A549 (cell line): ENCODE data around the gene ASPSCR1. TPM values are rescaled to one million over a fixed set of nuclear protein-coding genes. Genes with fewer than 3 reads are reported as not detected.

Source experiments
- ATAC-seq, 2 experiments: fragments of 200-7000 bp in 1 of 2; fragments of >200 bp in 1 of 2; cut with Nextera tagmentation in 1 of 2; cut with Tn5 transposase in 1 of 2; 3 replicates each; pipeline versions ENCODE4 v1.8.0 to v1.9.1; 2018 to 2020; ENCODE audit warnings: mild to moderate bottlenecking in 1 of 2, moderate library complexity in 1 of 2
- CTCF ChIA-PET: fragments of 300-600 bp; sonication (Branson Sonifier 250); formaldehyde crosslinking; extraction: SDS; loops from one replicate; lab custom pipeline; 2021; ENCODE audit warnings: antibody characterized with exemption, inconsistent platforms; lab: Yijun Ruan, JAX
- POLR2A ChIA-PET: fragments of 350-600 bp; formaldehyde crosslinking; extraction: SDS; loops from one replicate; lab custom pipeline; 2021; ENCODE audit warnings: antibody characterized with exemption, inconsistent platforms; lab: Yijun Ruan, JAX
- DNase-seq, 2 experiments: peaks; one replicate each; pipeline versions ENCODE4 v3.0.0 to v3.0.0-alpha.2; 2011 to 2016; ENCODE audit warnings: low read depth in 1 of 2, low spot score in 1 of 2
- FAIRE-seq: peaks from 2 replicates; lab custom pipeline; 2011; peaks lifted over from hg19 to GRCh38; lab: Jason Lieb, UNC
- H3K27ac ChIP-seq, 2 experiments: fragments of >200 bp; sonication (Bioruptor Twin); formaldehyde crosslinking; 3 replicates each; pipeline ENCODE4 v1.5.1; 2016 to 2017
- H3K4me1 ChIP-seq: fragments of >200 bp; sonication (Bioruptor Twin); formaldehyde crosslinking; 3 replicates; pipeline ENCODE4 v1.6.1; 2016
- H3K4me2 ChIP-seq: fragments of >200 bp; sonication (Bioruptor Twin); formaldehyde crosslinking; 3 replicates; pipeline ENCODE4 v1.6.1; 2016
- H3K4me3 ChIP-seq: fragments of >200 bp; sonication (Bioruptor Twin); formaldehyde crosslinking; 3 replicates; pipeline ENCODE4 v1.5.1; 2016
- H3K9me3 ChIP-seq: fragments of >200 bp; sonication (Bioruptor Twin); formaldehyde crosslinking; 3 replicates; pipeline ENCODE4 v1.6.1; 2016
- ATOH8 ChIP-seq: fragments of 250-450 bp; sonication (Bioruptor Pico); IDR thresholded peaks from 2 replicates; pipeline ENCODE4 v1.5.0; 2020; ENCODE audit warnings: low read depth, mild to moderate bottlenecking, moderate library complexity
- CHD2 ChIP-seq: fragments of 150-350 bp; IDR thresholded peaks from 2 replicates; pipeline ENCODE4 v1.6.1; 2014; ENCODE audit warnings: low read length; ENCODE audit not compliant: partially characterized antibody
- EHF ChIP-seq: fragments of 250-450 bp; sonication (Bioruptor Pico); IDR thresholded peaks from 2 replicates; pipeline ENCODE4 v1.5.0; 2020; ENCODE audit warnings: mild to moderate bottlenecking
- EHMT2 ChIP-seq: fragments of 200-600 bp; sonication (generic); IDR thresholded peaks from 2 replicates; pipeline ENCODE4 v1.6.1; 2016; ENCODE audit warnings: antibody characterized with exemption, low read depth, mild to moderate bottlenecking, moderate library complexity
- ELK1 ChIP-seq: fragments of 150-350 bp; IDR thresholded peaks from 2 replicates; pipeline ENCODE4 v1.6.1; 2014; ENCODE audit warnings: low read depth, mild to moderate bottlenecking, low read length
- GATA3 ChIP-seq: IDR thresholded peaks from 2 replicates; pipeline ENCODE4 v1.6.1; 2012; ENCODE audit warnings: borderline replicate concordance
- HDAC2 ChIP-seq: fragments of 200-600 bp; sonication (generic); IDR thresholded peaks from 2 replicates; pipeline ENCODE4 v1.6.1; 2016
- HES2 ChIP-seq: fragments of >200 bp; sonication (Bioruptor Twin); formaldehyde crosslinking; IDR thresholded peaks from 2 replicates; pipeline ENCODE4 v1.6.1; 2016
- HEYL ChIP-seq: fragments of 250-450 bp; sonication (Bioruptor Pico); IDR thresholded peaks from 2 replicates; pipeline ENCODE4 v1.8.0; 2021; ENCODE audit warnings: mild to moderate bottlenecking, moderate library complexity
- HOXA7 ChIP-seq: fragments of 250-450 bp; sonication (Bioruptor Pico); IDR thresholded peaks from 2 replicates; pipeline ENCODE4 v1.5.0; 2020; ENCODE audit warnings: mild to moderate bottlenecking, moderate library complexity
- JUN ChIP-seq, 2 experiments: fragments of >200 bp; sonication (Bioruptor Twin); formaldehyde crosslinking; IDR thresholded peaks; 2 replicates in 1 of 2; 3 replicates in 1 of 2; pipeline ENCODE4 v1.6.1; 2016 to 2017
- KDM1A ChIP-seq: fragments of 200-600 bp; sonication (generic); IDR thresholded peaks from 2 replicates; pipeline ENCODE4 v1.6.1; 2016; ENCODE audit warnings: low read depth, mild to moderate bottlenecking
- KDM5A ChIP-seq: fragments of 200-600 bp; sonication (generic); IDR thresholded peaks from 2 replicates; pipeline ENCODE4 v1.6.1; 2016; ENCODE audit warnings: antibody characterized with exemption, mild to moderate bottlenecking
- MAFK ChIP-seq: fragments of 450-650 bp; IDR thresholded peaks from 2 replicates; pipeline ENCODE4 v1.6.1; 2014; ENCODE audit not compliant: partially characterized antibody
- NFE2L2 ChIP-seq: fragments of 150-350 bp; conservative IDR thresholded peaks from 2 replicates; pipeline ENCODE4 v1.6.1; 2014; ENCODE audit warnings: low read length
- NR3C1 ChIP-seq: fragments of >200 bp; sonication (Bioruptor Twin); formaldehyde crosslinking; IDR thresholded peaks from 3 replicates; pipeline ENCODE4 v1.6.1; 2017
- PBX3 ChIP-seq: IDR thresholded peaks from 2 replicates; pipeline ENCODE4 v1.6.1; 2012
- PHF8 ChIP-seq: fragments of 200-600 bp; sonication (generic); IDR thresholded peaks from 2 replicates; pipeline ENCODE4 v1.6.1; 2016; ENCODE audit warnings: low read depth, mild to moderate bottlenecking, antibody characterized with exemption, moderate library complexity, borderline replicate concordance
- POLR2AphosphoS2 ChIP-seq: conservative IDR thresholded peaks from 2 replicates; pipeline ENCODE4 v1.6.1; 2012; ENCODE audit warnings: low read length, improper control_type of control experiment, inconsistent platforms
- RARB ChIP-seq: fragments of 250-450 bp; sonication (Bioruptor Pico); IDR thresholded peaks from 2 replicates; pipeline ENCODE4 v1.8.0; 2021; ENCODE audit warnings: mild to moderate bottlenecking, moderate library complexity
- RNF2 ChIP-seq: fragments of 200-600 bp; sonication (generic); IDR thresholded peaks from 2 replicates; pipeline ENCODE4 v1.6.1; 2016; ENCODE audit warnings: low read depth, mild to moderate bottlenecking, antibody characterized with exemption, moderate library complexity, borderline replicate concordance
- SMC3 ChIP-seq: fragments of >200 bp; sonication (Bioruptor Twin); formaldehyde crosslinking; IDR thresholded peaks from 3 replicates; pipeline ENCODE4 v1.6.1; 2018; ENCODE audit warnings: inconsistent platforms
- TP53 ChIP-seq: fragments of 250-450 bp; sonication (Bioruptor Pico); IDR thresholded peaks from 2 replicates; pipeline ENCODE4 v1.5.0; 2021; ENCODE audit warnings: mild to moderate bottlenecking, moderate library complexity
- WGBS: methylation state at CpG from one replicate; pipeline ENCODE4 v1.1.6; 2017; ENCODE audit errors: missing lambda C conversion rate; 5-methylcytosine and 5-hydroxymethylcytosine counted together
- polyA plus RNA-seq, 4 experiments: library from polyadenylated mRNA; depleted of rRNA in 3 of 4; stranded (reverse); fragments of >200 nt; fragmentation: RNase III in 1 of 4; extraction: RNeasy Plus Mini Kit Qiagen cat#74134 plus additional on column Dnase treatment in 1 of 4; gene quantifications; 2 replicates in 3 of 4; 3 replicates in 1 of 4; pipeline ENCODE4 v1.2.3, GENCODE V29; 2011 to 2017

Gene ASPSCR1
- polyA plus RNA-seq, 2 of the 4 experiments (the other 2 are of a cell fraction): 12.3 to 25.7 TPM

DNA sequence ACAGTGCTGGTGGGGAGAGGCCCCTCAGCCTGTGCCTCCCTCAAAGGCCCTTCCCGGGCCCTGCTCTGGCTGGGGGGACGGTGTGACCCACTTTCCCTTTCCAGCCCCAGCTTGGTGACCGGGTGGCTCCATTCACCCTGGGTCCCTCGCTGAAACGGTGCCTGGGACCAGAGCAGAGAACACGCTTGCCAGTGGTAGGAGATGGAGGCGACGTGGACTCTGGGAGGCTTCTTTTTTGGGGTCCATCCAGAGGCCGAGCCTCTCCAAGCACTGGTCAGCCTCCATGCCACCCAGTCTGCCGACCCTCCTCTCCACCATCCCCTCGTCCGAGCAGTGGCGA is 37.5 kb downstream of the ASPSCR1 start (continued):
- no peak for TF ChIP-seq ATOH8 (CRISPR knock-in tag)
- TF ChIP-seq RARB (CRISPR knock-in tag): no peak
- no peak for TF ChIP-seq PBX3
- no peak for TF ChIP-seq JUN (IDR thresholded peaks at IDR 0.05)
- TF ChIP-seq NR3C1: no peak
- TF ChIP-seq ELK1: no peak
- no peak for TF ChIP-seq HDAC2
- TF ChIP-seq KDM5A: no peak

DNA sequence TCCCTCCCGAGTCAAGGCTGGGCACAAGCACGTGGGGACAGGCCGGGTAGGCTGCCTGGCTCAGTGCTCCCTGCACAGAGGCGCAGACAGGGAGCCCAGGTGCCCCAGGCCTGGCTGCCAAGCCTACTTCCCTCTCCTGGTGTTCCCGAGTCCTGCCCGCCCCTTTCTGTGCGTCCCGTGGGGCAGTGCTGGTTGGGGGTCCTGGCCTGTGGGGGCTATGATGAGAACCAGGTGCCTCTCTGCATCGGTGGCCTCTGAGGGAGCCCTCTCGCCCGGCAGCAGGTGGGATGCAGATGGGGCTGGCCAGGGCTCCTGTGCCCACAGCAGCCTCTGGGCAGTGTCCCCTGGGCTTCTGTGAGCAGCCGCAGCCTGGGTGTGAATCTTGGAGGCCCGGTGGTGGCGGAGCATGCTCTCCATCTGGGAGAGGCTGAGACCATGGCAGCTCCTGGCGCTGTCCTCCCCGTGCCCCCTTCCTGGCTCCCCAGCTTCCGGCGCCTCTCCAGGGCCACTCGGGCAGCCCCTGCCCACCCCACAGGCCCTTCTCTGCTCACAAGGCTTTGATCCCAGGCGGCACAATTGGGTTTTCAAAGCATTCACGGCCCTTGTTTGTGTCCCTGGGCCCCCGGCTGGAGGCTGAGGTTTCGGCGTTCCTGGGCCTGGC is 38.0 kb downstream of the ASPSCR1 start:
- ATAC-seq (no peak), DNase-seq (no peak), FAIRE-seq (no peak)
- TF ChIP-seq KDM1A (no peak), RNF2 (no peak), NFE2L2 (no peak), PHF8 (no peak), TP53 (CRISPR knock-in tag) (no peak)
- Histone ChIP-seq H3K4me2 (no peak overlapping the region), H3K4me1 (peaks cover 17% of the 10 kb centered on the region; the same call in 2 of the 3 replicates), H3K27ac (no peak overlapping the region), H3K4me3 (no peak overlapping the region), H3K9me3 (no peaks in the 10 kb centered on the region)
- ChIA-PET POLR2A (no interaction called here), CTCF (interaction anchor here (1.0 to 33.2 kb wide), 13 partner anchors 8 to 139 kb away, joined by 3 to 794 read pairs (median 5); partner anchors contain the start of genes MAFG, NOTUM, PYCR1 and RAC3)
- 87% methylated on average over 23 of the region's 24 CpGs for WGBS

- DNase-seq (no peak), ATAC-seq (no peak), FAIRE-seq (no peak)
- Histone ChIP-seq H3K4me2 (no peak overlapping the region), H3K9me3 (no peaks in the 10 kb centered on the region), H3K27ac (no peak overlapping the region), H3K4me1 (peaks cover 25% of the 10 kb centered on the region), H3K4me3 (no peak overlapping the region)
- no peak for TF ChIP-seq SMC3
- no peak for TF ChIP-seq POLR2AphosphoS2
- TF ChIP-seq GATA3: no peak
- TF ChIP-seq NR3C1: no peak
- TF ChIP-seq HEYL (CRISPR knock-in tag): no peak
- TF ChIP-seq HDAC2: no peak
- TF ChIP-seq HOXA7 (CRISPR knock-in tag): no peak
- no peak for TF ChIP-seq EHF (CRISPR knock-in tag)
- TF ChIP-seq CHD2: no peak
- TF ChIP-seq MAFK: no peak
- TF ChIP-seq NFE2L2: no peak
- TF ChIP-seq KDM1A: no peak
- TF ChIP-seq HES2: no peak
- TF ChIP-seq EHMT2: no peak
- 87% methylated on average over 12 of the region's 28 CpGs for WGBS
- CTCF ChIA-PET: interaction anchor here (1.0 to 33.2 kb wide), 11 partner anchors 9 to 88 kb away, joined by 3 to 794 read pairs (median 5); partner anchors contain the start of genes MAFG, NOTUM, PYCR1 and RAC3
- POLR2A ChIA-PET: interaction anchor here (0.5 kb wide), 1 partner anchor 19 kb away, joined by 5 read pairs; no protein-coding TSS in a partner anchor
Observed at GRCh38 chr17:82016061-82016874, 38.8 kb downstream of the ASPSCR1 start.
